GM18505 (cell line): ENCODE measurements around the gene IMPDH2.

ENCODE experiments used
- ATAC-seq: cut with Tn5 transposase; IDR thresholded peaks from one replicate; pipeline ENCODE4 v1.9.1; 2021; ENCODE audit not compliant: unreplicated experiment
- POLR2A ChIP-seq: IDR thresholded peaks from 4 replicates; pipeline ENCODE4 v1.6.1; 2011; ENCODE audit warnings: borderline replicate concordance; ENCODE audit not compliant: insufficient read depth, insufficient read length; ENCODE audit errors: extremely low read depth

The IMPDH2 gene

DNA sequence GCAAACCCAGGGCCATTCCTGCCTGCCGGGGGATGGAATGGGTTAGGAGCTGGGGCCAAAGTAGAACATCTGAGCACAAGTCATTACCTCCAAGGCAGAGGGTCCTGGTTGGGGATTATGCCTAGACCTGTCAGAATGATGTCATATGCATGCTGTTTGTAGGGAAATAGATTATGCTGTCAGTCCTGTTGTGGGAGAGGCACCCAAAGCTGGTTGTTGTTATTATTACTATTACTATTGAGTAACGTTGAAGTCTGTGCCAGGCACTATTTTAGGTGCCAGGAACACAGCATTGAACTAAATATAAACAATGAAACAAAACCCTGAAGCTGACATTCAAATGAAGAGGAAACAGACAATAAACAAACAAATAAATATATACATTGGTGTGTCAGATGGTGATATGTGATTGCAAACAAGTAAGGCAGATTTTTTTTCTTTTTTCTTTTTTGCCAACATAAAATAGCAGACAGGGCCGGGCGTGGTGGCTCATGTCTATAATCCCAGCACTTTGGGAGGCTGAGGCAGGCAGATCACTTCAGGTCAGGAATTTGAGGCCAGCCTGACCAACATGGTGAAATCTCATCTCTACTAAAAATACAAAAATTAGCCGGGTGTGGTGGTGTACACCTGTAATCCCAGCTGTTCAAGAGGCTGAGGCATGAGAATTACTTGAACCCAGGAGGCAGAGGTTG is 37.2 kb downstream of the IMPDH2 start:
- no peak for ATAC-seq
- TF ChIP-seq POLR2A = no peak

DNA sequence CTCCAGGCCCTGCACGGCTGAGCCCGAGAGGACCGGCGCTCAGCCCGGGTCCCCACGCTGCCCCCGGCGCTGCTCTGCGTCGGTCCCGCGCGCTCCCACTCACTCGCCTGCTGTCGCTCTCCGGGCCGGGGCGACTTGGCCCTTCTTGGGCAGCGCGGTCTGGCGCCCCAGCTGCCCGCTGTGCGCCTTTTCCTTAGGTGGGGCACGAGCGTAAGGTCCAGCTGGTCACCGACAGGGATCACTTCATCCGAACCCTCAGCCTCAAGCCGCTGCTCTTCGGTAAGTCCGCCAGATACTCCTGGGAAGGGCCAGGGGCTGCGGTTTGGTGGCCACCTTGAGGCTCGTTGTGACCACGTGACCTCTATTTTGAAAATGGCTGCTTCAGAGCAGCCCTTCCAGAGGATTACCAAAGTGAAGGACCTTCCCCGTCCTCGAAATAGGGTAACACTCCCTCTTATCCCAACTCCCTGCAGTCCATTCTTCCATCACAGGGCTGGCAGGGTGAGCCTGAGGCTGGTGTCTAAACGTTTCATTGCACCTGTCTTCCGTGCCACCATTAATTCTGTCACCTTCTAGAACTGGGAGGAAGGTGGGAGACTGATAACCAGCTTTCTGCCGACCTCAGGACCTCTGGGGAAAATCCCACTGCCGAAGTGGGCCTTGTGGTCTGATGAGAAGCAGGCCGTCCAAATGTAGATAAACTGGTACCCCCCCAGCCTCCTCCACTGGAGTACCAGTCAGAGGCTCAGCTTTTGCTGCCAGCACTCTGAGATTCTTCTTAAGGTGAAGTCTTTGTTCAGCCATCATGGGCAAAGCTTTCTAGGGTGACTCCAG is 38.3 kb downstream of the IMPDH2 start:
- peak; percentile 13 for ATAC-seq

DNA sequence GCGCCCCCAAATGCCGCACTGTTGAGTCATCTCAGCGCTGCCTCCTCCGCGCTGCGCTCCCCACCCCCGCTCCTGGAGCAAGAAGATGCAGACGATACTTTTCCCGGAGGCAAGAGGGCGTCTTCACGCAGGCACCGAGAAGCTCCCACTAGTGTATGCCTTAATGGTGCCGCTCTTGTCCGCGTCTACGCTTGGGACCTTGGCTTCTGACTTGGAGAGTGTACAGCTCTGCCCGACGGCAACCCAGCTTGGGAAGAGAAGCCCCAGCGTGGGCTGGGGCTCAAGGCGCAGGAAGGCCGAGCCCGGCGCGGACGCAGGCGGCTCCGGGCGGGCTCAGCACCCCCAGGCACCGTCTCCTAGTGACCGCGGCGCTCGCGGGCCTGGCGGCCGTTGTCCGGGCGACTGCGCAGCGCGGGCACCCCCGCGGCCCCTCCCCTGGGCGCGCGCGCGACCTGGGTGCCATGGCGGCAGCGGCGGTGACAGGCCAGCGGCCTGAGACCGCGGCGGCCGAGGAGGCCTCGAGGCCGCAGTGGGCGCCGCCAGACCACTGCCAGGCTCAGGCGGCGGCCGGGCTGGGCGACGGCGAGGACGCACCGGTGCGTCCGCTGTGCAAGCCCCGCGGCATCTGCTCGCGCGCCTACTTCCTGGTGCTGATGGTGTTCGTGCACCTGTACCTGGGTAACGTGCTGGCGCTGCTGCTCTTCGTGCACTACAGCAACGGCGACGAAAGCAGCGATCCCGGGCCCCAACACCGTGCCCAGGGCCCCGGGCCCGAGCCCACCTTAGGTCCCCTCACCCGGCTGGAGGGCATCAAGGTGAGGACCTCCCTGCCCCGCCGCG is 39.2 kb downstream of the IMPDH2 start, which contains the start of gene P4HTM:
TSS of gene P4HTM (plus strand) at position 446 of the 840 bp plus-strand sequence. CDS start at position 462, 16 bp downstream.
- peak; percentile 50 for ATAC-seq
- TF ChIP-seq POLR2A = peak; percentile 49

More for the DNA sequence above, 38.3 kb downstream of the IMPDH2 start:
- TF ChIP-seq POLR2A = peak; percentile 48

DNA sequence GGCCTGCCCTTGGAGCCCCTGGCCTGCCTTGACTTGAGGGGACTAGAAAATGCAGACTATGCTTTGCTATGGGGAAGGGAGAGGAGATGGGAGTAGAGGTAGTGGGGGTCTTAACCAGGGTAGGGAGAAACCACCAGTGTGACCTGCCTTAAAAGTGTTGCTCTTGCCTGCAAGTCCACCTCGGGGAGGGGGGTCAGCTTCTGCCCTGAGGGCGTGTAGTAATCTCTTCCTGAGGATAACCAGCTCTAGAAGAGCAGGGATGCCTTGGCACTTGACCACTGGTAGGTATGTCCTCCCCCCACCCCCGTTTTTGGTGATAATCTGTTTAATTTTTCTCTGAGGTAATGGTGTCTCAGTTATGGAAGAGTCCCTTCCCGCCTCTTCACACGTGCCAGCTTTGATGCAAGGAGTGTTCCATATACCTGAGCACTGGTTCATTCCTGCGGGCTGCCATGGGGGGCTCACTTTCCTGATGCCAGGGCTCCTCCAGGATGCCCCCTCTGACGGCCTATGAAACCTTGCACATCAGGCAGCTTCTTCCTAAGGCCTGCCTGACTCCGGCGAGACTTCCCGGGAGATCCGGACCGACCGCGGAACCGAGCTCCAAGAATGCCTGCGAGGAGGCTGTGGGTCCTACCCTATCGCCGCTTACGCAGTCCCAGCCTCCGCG is 39.9 kb downstream of the IMPDH2 start:
- no peak for TF ChIP-seq POLR2A
- ATAC-seq = no peak

DNA sequence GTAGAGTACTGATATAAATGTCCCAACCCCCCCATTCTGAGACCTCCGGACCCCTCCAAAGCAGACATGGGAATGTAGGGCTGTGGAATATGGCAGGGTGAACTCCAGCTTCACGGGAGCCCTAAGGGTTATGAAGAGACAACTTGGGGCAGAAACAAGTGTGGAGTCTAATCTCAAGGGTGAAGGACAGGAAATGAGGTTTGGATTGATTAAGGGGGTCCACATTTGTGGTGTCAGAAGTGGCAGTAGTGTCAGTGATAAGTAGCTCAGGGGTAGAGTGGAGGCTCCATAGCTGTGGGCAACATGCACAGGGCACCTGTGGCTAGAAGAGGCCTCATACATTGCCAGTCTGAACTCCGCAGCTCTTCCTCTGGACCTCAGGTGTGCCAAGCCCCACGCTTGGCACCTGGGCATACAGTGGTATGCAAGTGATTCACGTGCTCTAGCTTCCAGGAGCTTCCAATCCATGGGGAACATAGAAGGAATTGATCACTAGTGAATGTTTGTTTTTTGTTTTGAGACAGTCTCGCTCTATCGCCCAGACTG is 43.3 kb downstream of the IMPDH2 start:
- TF ChIP-seq POLR2A = no peak

DNA sequence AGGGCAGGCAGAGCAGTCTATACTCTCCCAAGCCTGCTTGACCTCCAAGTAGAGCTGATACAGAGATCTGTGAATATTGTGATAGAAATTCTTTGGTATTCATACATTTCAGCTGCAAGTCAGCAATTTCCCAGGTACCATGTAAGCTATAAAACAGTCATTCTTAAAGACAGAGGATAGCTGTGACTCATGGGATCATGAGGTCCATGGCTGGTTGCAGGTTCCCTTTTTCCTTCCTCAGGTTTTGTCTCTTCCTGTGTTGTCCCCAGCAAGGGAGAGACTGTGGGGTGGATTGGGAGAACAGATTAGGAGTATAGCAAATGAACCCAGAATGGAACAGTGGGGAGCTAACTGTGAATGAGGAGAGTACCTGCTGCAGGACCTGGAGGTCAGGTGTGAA is 44.5 kb downstream of the IMPDH2 start:
- TF ChIP-seq POLR2A = no peak
- no peak for ATAC-seq

More for the DNA sequence above, 43.3 kb downstream of the IMPDH2 start:
- no peak for ATAC-seq

DNA sequence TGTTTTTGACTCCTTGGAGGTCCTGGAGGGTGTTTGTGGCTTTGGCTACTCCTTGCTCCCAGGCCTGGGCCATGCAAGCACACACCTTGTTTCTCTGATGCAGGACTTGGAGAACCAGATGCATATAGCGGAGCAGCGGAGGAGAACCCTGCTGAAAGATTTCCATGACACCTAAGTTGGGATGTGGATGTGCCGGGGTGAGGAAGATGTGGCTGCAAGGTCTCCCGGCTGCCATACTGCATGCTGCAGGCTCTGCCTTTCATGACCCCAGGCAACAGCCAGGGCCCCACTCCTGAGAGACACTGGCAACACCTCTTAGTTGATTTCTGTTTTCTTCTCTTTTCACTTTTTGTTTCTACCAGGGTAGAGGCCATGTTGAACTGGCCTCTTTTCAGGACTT is 46.1 kb downstream of the IMPDH2 start:
- TF ChIP-seq POLR2A = no peak

DNA sequence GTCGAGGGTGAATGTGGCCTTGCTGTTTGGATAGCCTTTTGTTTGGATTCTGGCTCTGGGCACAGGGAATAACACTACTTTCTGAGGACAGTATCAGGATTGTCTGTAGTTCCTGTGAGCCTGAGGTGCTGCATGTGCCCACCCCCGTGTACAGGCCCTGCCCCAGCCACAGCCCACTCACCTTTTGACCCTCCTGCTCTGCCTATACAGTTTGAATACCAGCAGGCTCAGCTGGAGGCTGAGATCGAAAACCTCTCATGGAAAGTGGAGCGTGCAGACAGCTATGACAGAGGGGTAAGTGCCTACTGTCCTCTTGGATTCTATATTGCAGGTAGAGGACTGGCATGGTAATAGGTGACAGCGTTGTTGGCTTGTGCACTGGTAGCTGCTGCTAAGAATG is 46.5 kb downstream of the IMPDH2 start:
- no peak for ATAC-seq

More for the DNA sequence above, 46.1 kb downstream of the IMPDH2 start:
- ATAC-seq = no peak

DNA sequence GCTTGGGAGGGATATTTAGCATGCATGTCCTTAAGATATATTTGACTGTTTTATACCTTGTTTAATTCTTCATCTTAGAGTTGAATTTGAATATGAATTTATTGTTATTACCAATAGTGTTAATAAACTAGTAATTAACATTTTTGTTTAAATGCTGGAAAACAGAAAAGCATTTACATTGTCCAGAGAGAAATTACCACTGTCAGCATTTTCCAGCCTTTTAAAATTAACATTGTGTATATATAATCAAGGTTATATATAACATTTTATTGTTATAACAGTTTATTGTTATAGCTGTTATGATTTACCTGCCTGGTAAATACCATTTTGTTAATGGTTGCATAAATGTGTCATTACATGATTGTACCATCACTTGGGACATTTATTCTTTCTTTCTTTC is 47.2 kb downstream of the IMPDH2 start:
- no peak for ATAC-seq
- TF ChIP-seq POLR2A = no peak

More for the DNA sequence above, 46.5 kb downstream of the IMPDH2 start:
- no peak for TF ChIP-seq POLR2A

DNA sequence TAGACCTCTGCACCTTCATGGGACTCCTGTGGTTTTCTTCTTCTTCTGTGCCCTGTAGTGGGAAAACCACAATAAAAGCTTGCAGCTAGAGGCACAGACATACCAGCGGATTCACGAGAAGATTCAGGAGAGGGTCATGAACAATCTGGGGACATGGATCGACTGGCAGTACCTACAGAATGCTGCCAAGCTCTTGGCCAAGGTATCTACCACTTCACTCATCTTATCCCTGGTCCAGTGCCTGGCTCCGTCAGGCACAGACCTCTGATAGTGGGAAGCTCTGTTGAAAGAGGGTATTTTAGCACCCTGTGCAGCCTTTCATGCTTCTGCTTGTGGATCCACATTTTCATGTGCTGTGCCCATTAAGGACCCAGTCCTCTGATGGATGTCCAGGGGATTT is 48.9 kb downstream of the IMPDH2 start:
- ATAC-seq = no peak
- TF ChIP-seq POLR2A = no peak

DNA sequence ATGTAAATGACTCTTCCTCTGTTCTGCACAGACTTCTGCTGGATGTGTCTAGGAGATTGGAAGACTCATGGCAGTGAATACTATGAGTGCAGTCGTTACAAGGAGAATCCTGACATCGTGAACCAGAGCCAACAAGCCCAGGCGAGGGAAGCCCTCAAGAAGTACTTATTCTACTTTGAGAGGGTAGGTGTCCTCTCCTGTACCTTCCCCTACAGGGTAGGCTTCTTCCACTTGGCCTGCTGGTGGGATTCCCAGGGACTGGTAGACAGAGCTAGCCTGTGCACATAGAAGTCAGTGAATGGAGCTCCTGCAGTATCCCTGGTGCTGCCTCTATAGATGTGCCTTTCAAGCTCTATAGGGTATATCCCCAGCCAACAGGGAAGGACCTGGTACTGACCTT is 49.7 kb downstream of the IMPDH2 start:
- no peak for TF ChIP-seq POLR2A
- no peak for ATAC-seq
